ENCODE results near the gene MYH10. TPM values are rescaled to one million over a fixed set of nuclear protein-coding genes. Genes with fewer than 3 reads are reported as not detected.

The MYH10 gene
- total RNA-seq, 1 experiment from 2014 or later: 84.4 TPM

GRCh38 chr17:8447799-8448198 lies 182.7 kb downstream of the MYH10 start:
- peak; percentile 76 for DNase-seq
- H3K36me3 ChIP-seq (replicated peaks; ENCODE audit: control insufficient read depth, insufficient read depth, low read length): peaks cover 7% of the 10 kb centered on the region

GRCh38 chr17:8445536-8445935 lies 185.0 kb downstream of the MYH10 start:
- Histone ChIP-seq H3K36me3 (replicated peaks; ENCODE audit: control insufficient read depth, insufficient read depth, low read length) (peaks cover 4% of the 10 kb centered on the region), H3K4me3 (ENCODE audit: insufficient read depth, low read depth, low read length) (no peak overlapping the region), H3K27me3 (ENCODE audit: control insufficient read depth, insufficient read depth, low read length) (no peaks in the 10 kb centered on the region)
- no peak for DNase-seq

More at GRCh38 chr17:8447799-8448198, 182.7 kb downstream of the MYH10 start:
- Histone ChIP-seq H3K4me3 (ENCODE audit: insufficient read depth, low read depth, low read length) (no peak overlapping the region), H3K27me3 (ENCODE audit: control insufficient read depth, insufficient read depth, low read length) (no peaks in the 10 kb centered on the region)

GRCh38 chr17:8444494-8444893 lies 186.0 kb downstream of the MYH10 start:
- no peak for DNase-seq
- H3K4me3 ChIP-seq (ENCODE audit: insufficient read depth, low read depth, low read length): no peak overlapping the region
- no peaks in the 10 kb centered on the region for H3K27me3 ChIP-seq (ENCODE audit: control insufficient read depth, insufficient read depth, low read length)
- peaks cover 5% of the 10 kb centered on the region for H3K36me3 ChIP-seq (replicated peaks; ENCODE audit: control insufficient read depth, insufficient read depth, low read length)

GRCh38 chr17:8443756-8444155 lies 186.8 kb downstream of the MYH10 start:
- DNase-seq: no peak
- Histone ChIP-seq H3K4me3 (ENCODE audit: insufficient read depth, low read depth, low read length) (no peak overlapping the region), H3K36me3 (replicated peaks; ENCODE audit: control insufficient read depth, insufficient read depth, low read length) (peaks cover 5% of the 10 kb centered on the region), H3K27me3 (ENCODE audit: control insufficient read depth, insufficient read depth, low read length) (no peaks in the 10 kb centered on the region)

- peaks cover 2% of the 10 kb centered on the region for H3K36me3 ChIP-seq (replicated peaks; ENCODE audit: control insufficient read depth, insufficient read depth, low read length)
- no peak overlapping the region for H3K4me3 ChIP-seq (ENCODE audit: insufficient read depth, low read depth, low read length)
- DNase-seq: no peak
- H3K27me3 ChIP-seq (ENCODE audit: control insufficient read depth, insufficient read depth, low read length): no peaks in the 10 kb centered on the region
Observed at GRCh38 chr17:8442310-8442709, 188.2 kb downstream of the MYH10 start.

- H3K27me3 ChIP-seq (ENCODE audit: control insufficient read depth, insufficient read depth, low read length): no peaks in the 10 kb centered on the region
- H3K36me3 ChIP-seq (replicated peaks; ENCODE audit: control insufficient read depth, insufficient read depth, low read length): peaks cover 2% of the 10 kb centered on the region
- no peak for DNase-seq
- no peak overlapping the region for H3K4me3 ChIP-seq (ENCODE audit: insufficient read depth, low read depth, low read length)
Observed at GRCh38 chr17:8441690-8442089, 188.8 kb downstream of the MYH10 start.

GRCh38 chr17:8439681-8440080 lies 190.8 kb downstream of the MYH10 start:
- H3K36me3 ChIP-seq (replicated peaks; ENCODE audit: control insufficient read depth, insufficient read depth, low read length): peaks cover 2% of the 10 kb centered on the region; the same call in 1 of the 2 replicates

GRCh38 chr17:8438441-8438840 lies 192.1 kb downstream of the MYH10 start:
- H3K36me3 ChIP-seq (replicated peaks; ENCODE audit: control insufficient read depth, insufficient read depth, low read length): peaks cover 2% of the 10 kb centered on the region; the same call in 1 of the 2 replicates
- DNase-seq: no peak
- H3K27me3 ChIP-seq (ENCODE audit: control insufficient read depth, insufficient read depth, low read length): no peaks in the 10 kb centered on the region
- H3K4me3 ChIP-seq (ENCODE audit: insufficient read depth, low read depth, low read length): no peak overlapping the region

More at GRCh38 chr17:8439681-8440080, 190.8 kb downstream of the MYH10 start:
- DNase-seq: no peak
- H3K27me3 ChIP-seq (ENCODE audit: control insufficient read depth, insufficient read depth, low read length): no peaks in the 10 kb centered on the region
- H3K4me3 ChIP-seq (ENCODE audit: insufficient read depth, low read depth, low read length): no peak overlapping the region

- H3K4me3 ChIP-seq (ENCODE audit: insufficient read depth, low read depth, low read length): peak overlapping the region; percentile 88
- DNase-seq: no peak
- peaks cover 2% of the 10 kb centered on the region; the same call in 1 of the 2 replicates for H3K36me3 ChIP-seq (replicated peaks; ENCODE audit: control insufficient read depth, insufficient read depth, low read length)
- no peaks in the 10 kb centered on the region for H3K27me3 ChIP-seq (ENCODE audit: control insufficient read depth, insufficient read depth, low read length)
Observed at GRCh38 chr17:8436844-8437171, 193.7 kb downstream of the MYH10 start.

- Histone ChIP-seq H3K27me3 (ENCODE audit: control insufficient read depth, insufficient read depth, low read length) (no peaks in the 10 kb centered on the region), H3K4me3 (ENCODE audit: insufficient read depth, low read depth, low read length) (peak overlapping the region; percentile 88), H3K36me3 (replicated peaks; ENCODE audit: control insufficient read depth, insufficient read depth, low read length) (peaks cover 2% of the 10 kb centered on the region; the same call in 1 of the 2 replicates)
- DNase-seq: peak; percentile 84
Observed at GRCh38 chr17:8436169-8436843, 194.2 kb downstream of the MYH10 start.

- Histone ChIP-seq H3K36me3 (replicated peaks; ENCODE audit: control insufficient read depth, insufficient read depth, low read length) (peaks cover 2% of the 10 kb centered on the region; the same call in 1 of the 2 replicates), H3K4me3 (ENCODE audit: insufficient read depth, low read depth, low read length) (peak within 1 kb of the TSS; percentile 88), H3K27me3 (ENCODE audit: control insufficient read depth, insufficient read depth, low read length) (no peaks in the 10 kb centered on the region)
- DNase-seq: peak; percentile 100
Observed at GRCh38 chr17:8435245-8436168, 195.0 kb downstream of the MYH10 start, which contains the start of gene NDEL1. Gene NDEL1 (plus strand): TSS chr17:8435884. CDS start chr17:8444272, 8,388 bp downstream.

GRCh38 chr17:8430966-8431365 lies 199.6 kb downstream of the MYH10 start:
- Histone ChIP-seq H3K4me3 (ENCODE audit: insufficient read depth, low read depth, low read length) (no peak overlapping the region), H3K27me3 (ENCODE audit: control insufficient read depth, insufficient read depth, low read length) (no peaks in the 10 kb centered on the region), H3K36me3 (replicated peaks; ENCODE audit: control insufficient read depth, insufficient read depth, low read length) (no peaks in the 10 kb centered on the region)
- DNase-seq: no peak

- peak; percentile 36 for DNase-seq
- no peaks in the 10 kb centered on the region for H3K27me3 ChIP-seq (ENCODE audit: control insufficient read depth, insufficient read depth, low read length)
- H3K36me3 ChIP-seq (replicated peaks; ENCODE audit: control insufficient read depth, insufficient read depth, low read length): no peaks in the 10 kb centered on the region
- no peak overlapping the region for H3K4me3 ChIP-seq (ENCODE audit: insufficient read depth, low read depth, low read length)
Observed at GRCh38 chr17:8426802-8427201, 203.7 kb downstream of the MYH10 start.

GRCh38 chr17:8426094-8426720 lies 204.3 kb downstream of the MYH10 start:
- Histone ChIP-seq H3K4me3 (ENCODE audit: insufficient read depth, low read depth, low read length) (no peak overlapping the region), H3K36me3 (replicated peaks; ENCODE audit: control insufficient read depth, insufficient read depth, low read length) (no peaks in the 10 kb centered on the region), H3K27me3 (ENCODE audit: control insufficient read depth, insufficient read depth, low read length) (no peaks in the 10 kb centered on the region)
- DNase-seq: no peak

Measured in H7 (cell line).